ENCODE results near the gene ACAP1. TPM values are rescaled to one million over a fixed set of nuclear protein-coding genes. Genes with fewer than 3 reads are reported as not detected.

The ACAP1 gene
- total and polyA plus RNA-seq, 9 of the 15 experiments (the other 6 are each of a cell fraction or from before 2014, with no cell fraction given), result 0.15 to 8.5 (median 2.4) TPM

DNA sequence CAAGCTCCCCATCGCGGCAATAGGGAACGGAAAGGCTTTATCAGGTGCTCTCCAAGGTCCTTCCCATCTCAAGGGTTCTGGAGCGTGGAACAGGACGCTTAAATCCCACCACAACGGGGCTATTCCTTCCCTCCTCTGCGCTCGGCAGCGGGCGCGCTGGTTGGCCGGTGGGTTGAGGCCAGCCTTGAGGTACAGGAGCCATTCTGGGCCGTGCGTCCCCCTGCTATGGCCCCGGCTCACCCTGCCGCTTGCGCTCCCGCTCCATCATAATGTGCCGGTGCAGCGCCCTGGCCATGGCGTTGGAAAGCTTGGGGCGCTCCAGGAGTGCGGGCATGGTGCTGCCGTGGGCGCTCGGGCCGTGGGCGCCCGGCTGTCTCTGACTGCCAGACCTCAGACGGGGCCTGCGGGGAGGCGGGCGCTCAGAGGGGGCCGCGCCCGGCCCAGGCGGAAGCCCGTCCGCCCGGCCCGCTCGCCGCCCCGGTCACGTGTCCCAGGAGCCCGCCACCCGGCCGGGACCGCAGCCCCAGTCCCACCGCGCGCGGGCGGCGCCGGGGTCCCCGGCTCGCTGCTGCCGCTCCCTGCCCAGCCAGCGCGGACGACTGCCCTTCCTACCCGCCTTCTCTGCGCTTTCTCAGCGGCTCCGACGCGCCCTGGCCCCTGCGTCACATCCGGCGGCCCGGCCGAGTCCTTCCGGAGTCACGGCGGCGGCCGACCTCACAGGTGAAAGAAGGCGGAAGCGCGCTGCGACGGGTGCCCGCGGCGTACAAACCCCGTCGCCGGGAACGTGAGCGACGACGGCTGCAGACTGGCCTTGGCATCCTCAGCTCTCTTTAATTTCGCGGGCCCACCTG is 21.4 kb upstream of the ACAP1 start, which contains the start of gene GPS2 (continued):
- TF ChIP-seq CHAMP1 (IDR thresholded peaks at IDR 0.05), result no peak
- TF ChIP-seq ZNF324 (CRISPR knock-in tag; IDR thresholded peaks at IDR 0.05), result no peak
- TF ChIP-seq ZNF239 (CRISPR knock-in tag; IDR thresholded peaks at IDR 0.05), result no peak
- no peak for TF ChIP-seq TFAM (CRISPR knock-in tag; conservative IDR thresholded peaks at IDR 0.05)
- no peak for TF ChIP-seq RBM34 (IDR thresholded peaks at IDR 0.05; ENCODE audit: borderline replicate concordance, insufficient read depth, low read length)
- TF ChIP-seq, protein P1, sequence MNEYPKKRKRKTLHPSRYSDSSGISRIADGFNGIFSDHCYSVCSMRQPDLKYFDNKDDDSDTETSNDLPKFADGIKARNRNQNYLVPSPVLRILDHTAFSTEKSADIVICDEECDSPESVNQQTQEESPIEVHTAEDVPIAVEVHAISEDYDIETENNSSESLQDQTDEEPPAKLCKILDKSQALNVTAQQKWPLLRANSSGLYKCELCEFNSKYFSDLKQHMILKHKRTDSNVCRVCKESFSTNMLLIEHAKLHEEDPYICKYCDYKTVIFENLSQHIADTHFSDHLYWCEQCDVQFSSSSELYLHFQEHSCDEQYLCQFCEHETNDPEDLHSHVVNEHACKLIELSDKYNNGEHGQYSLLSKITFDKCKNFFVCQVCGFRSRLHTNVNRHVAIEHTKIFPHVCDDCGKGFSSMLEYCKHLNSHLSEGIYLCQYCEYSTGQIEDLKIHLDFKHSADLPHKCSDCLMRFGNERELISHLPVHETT (CRISPR knock-in tag; conservative IDR thresholded peaks at IDR 0.05 in 1 of 2, IDR thresholded peaks at IDR 0.05 in 1 of 2), result peak in 1 of 2 experiments; percentile 97; a peak in 2 of 4 replicates
- TF ChIP-seq NR2C2 (CRISPR knock-in tag; IDR thresholded peaks at IDR 0.05), result peak; percentile 99
- TF ChIP-seq NR2C2 (tag; IDR thresholded peaks at IDR 0.05), result peak; percentile 99
- TF ChIP-seq MLLT1 (IDR thresholded peaks at IDR 0.05), result no peak
- TF ChIP-seq, protein P2, sequence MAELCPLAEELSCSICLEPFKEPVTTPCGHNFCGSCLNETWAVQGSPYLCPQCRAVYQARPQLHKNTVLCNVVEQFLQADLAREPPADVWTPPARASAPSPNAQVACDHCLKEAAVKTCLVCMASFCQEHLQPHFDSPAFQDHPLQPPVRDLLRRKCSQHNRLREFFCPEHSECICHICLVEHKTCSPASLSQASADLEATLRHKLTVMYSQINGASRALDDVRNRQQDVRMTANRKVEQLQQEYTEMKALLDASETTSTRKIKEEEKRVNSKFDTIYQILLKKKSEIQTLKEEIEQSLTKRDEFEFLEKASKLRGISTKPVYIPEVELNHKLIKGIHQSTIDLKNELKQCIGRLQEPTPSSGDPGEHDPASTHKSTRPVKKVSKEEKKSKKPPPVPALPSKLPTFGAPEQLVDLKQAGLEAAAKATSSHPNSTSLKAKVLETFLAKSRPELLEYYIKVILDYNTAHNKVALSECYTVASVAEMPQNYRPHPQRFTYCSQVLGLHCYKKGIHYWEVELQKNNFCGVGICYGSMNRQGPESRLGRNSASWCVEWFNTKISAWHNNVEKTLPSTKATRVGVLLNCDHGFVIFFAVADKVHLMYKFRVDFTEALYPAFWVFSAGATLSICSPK (IDR thresholded peaks at IDR 0.05; ENCODE audit: borderline replicate concordance), result no peak
- no peak for TF ChIP-seq KAT2B (IDR thresholded peaks at IDR 0.05; ENCODE audit: low read depth, low read length)
- TF ChIP-seq MAZ (CRISPR knock-in tag; conservative IDR thresholded peaks at IDR 0.05 in 1 of 2, IDR thresholded peaks at IDR 0.05 in 1 of 2), result peak; percentile 46 to 63
- TF ChIP-seq ZNF609 (CRISPR knock-in tag; IDR thresholded peaks at IDR 0.05; ENCODE audit: borderline replicate concordance), result no peak

All from K562 (cell line).